BJ (cell line): ENCODE measurements around the gene PNPLA8. TPM values are rescaled to one million over a fixed set of nuclear protein-coding genes. Genes with fewer than 3 reads are reported as not detected.

Experiments used
- CTCF ChIA-PET: fragments of 350-600 bp; formaldehyde crosslinking; extraction: SDS; loops from one replicate; lab custom pipeline; 2021; ENCODE audit warnings: antibody characterized with exemption, inconsistent platforms; lab: Yijun Ruan, JAX
- POLR2A ChIA-PET: fragments of 300-600 bp; sonication (Branson Sonifier 250); formaldehyde crosslinking; extraction: SDS; loops from one replicate; lab custom pipeline; 2021; ENCODE audit warnings: antibody characterized with exemption; lab: Charles Lee
- DNase-seq: peaks from one replicate; pipeline ENCODE4 v3.0.0-alpha.2; 2011; ENCODE audit warnings: low read depth
- H3K27me3 ChIP-seq: 2 replicates; pipeline ENCODE4 v1.6.0; 2011; ENCODE audit warnings: low read length; ENCODE audit not compliant: control insufficient read depth, insufficient read depth
- H3K36me3 ChIP-seq: 2 replicates; pipeline ENCODE4 v1.5.1; 2011; ENCODE audit warnings: low read length; ENCODE audit not compliant: control insufficient read depth, insufficient read depth
- H3K4me3 ChIP-seq: 2 replicates; pipeline ENCODE4 v1.5.1; 2011; ENCODE audit warnings: low read depth, mild to moderate bottlenecking, control low read depth, low read length
- polyA plus RNA-seq: library from polyadenylated mRNA; depleted of rRNA; stranded (reverse); fragments of >200 nt; gene quantifications from 2 replicates; pipeline ENCODE4 v1.2.3, GENCODE V29; 2011
- TF ChIP-seq, protein P1 (sequence below): IDR thresholded peaks from 2 replicates; pipeline ENCODE4 v1.5.1; 2011; ENCODE audit warnings: low read depth, mild to moderate bottlenecking, control low read depth, inconsistent platforms, low read length, moderate library complexity; ENCODE audit not compliant: insufficient read depth

The PNPLA8 gene
- polyA plus RNA-seq, 1 experiment: 7.8 TPM

DNA sequence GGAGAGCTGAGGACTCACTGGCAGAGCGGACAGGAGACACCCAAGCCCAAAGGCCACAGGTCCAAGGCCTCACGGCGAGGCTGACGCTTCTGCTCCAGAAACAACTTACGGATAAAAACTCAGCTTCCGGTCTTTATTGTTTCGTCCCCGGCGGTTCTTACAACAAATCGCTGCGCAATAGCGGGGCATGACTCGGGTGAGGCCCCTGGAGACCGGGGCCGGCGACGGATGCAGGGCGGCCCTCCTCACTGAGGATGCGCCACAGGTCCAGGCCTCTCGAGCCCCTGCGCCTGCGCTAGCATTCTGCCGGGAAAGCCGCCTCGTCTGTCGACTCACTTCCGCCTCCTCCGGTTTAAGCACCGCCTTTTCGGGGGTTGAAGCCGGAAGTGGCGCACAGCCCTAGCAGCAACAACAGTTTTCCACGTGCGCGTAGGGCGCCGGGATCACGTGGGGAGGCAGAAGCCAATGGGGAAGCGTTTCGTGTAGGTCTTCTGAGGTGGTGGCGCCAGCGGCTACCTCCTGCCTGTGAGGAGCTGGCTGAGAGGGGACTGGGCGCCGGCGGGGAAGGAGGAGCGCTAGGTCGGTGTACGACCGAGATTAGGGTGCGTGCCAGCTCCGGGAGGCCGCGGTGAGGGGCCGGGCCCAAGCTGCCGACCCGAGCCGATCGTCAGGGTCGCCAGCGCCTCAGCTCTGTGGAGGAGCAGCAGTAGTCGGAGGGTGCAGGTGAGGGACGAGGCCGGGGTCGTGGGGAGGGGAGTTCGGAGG lies 43.6 kb upstream of the PNPLA8 start, which contains the start of the genes DNAJB9 and THAP5:
Gene DNAJB9 (plus strand): TSS at position 494 of the 765 bp plus-strand sequence. CDS start 1,853 bp downstream, outside the sequence.
Gene THAP5 (minus strand): TSS at position 326 of the 765 bp plus-strand sequence. CDS start 137 bp downstream, at position 189.
- H3K36me3 ChIP-seq: no peaks in the 10 kb centered on the region
- no peaks in the 10 kb centered on the region for H3K27me3 ChIP-seq
- ChIA-PET CTCF (interaction anchor here (0.8 kb wide), 1 partner anchor 46 kb away, joined by 3 read pairs; no protein-coding TSS in a partner anchor), POLR2A (interaction anchor here (0.6 to 1.5 kb wide), 3 partner anchors 12 to 44 kb away, joined by 3 to 7 read pairs (median 4); partner anchors contain the start of gene PNPLA8)
- DNase-seq: peak; percentile 97
- TF ChIP-seq, protein P1, sequence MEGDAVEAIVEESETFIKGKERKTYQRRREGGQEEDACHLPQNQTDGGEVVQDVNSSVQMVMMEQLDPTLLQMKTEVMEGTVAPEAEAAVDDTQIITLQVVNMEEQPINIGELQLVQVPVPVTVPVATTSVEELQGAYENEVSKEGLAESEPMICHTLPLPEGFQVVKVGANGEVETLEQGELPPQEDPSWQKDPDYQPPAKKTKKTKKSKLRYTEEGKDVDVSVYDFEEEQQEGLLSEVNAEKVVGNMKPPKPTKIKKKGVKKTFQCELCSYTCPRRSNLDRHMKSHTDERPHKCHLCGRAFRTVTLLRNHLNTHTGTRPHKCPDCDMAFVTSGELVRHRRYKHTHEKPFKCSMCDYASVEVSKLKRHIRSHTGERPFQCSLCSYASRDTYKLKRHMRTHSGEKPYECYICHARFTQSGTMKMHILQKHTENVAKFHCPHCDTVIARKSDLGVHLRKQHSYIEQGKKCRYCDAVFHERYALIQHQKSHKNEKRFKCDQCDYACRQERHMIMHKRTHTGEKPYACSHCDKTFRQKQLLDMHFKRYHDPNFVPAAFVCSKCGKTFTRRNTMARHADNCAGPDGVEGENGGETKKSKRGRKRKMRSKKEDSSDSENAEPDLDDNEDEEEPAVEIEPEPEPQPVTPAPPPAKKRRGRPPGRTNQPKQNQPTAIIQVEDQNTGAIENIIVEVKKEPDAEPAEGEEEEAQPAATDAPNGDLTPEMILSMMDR: no peak
- H3K4me3 ChIP-seq: peak within 1 kb of the TSS; percentile 94

DNA sequence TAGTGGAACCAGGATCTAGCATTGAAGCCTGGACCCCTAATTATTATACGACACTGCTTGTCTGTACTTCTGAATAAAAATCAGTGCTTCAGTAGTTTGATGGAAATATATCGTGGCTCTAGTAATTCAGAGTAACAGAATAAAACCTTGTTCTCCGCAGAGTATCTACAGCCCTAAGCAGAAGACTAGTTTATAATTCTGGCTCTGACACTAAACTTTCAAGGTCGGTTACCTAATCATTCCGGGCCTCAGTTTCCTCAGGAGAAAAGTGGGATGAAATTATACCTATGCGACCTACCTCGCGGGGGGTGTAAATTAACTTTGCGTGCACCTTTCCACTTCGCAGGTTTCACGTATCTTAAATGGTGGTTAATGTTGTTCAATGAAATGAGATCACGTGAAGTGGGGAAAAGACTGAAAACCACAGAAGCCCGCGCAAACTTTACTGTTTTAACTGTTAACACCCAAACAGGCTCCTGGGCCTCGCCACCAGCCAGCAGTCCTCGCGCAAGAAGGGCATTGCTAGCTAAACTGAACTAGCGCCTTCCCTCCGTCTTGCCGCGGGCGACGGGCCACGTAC lies 43.0 kb upstream of the PNPLA8 start:
- Histone ChIP-seq H3K4me3 (peak overlapping the region; percentile 94), H3K27me3 (no peaks in the 10 kb centered on the region), H3K36me3 (no peaks in the 10 kb centered on the region)
- POLR2A ChIA-PET: interaction anchor here (1.1 to 1.5 kb wide), 2 partner anchors 13 to 43 kb away, joined by 3 to 7 read pairs; partner anchors contain the start of gene PNPLA8
- DNase-seq: no peak
- CTCF ChIA-PET: interaction anchor here (0.8 kb wide), 1 partner anchor 45 kb away, joined by 3 read pairs; no protein-coding TSS in a partner anchor
- TF ChIP-seq, protein P1: no peak

DNA sequence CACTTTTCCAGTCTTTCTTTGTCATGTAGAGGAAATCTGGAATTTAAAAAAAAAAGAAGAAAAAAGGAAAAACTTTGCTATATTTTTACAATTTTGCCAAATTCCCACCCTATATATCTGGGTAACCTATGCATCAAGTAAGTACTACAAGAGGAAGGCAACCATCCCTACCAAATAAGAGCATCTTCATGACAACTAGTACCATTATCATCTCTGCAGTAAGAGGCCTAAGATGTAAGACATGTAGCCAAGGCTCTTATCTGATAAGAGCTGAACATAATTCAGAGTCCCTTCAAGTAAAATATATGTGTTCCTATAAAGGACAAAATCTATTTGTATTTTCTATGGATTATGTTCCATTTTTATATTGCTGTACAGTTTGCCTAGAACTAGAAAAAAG lies 40.1 kb upstream of the PNPLA8 start:
- POLR2A ChIA-PET: no interaction called here
- Histone ChIP-seq H3K27me3 (no peaks in the 10 kb centered on the region), H3K36me3 (no peaks in the 10 kb centered on the region), H3K4me3 (no peak overlapping the region)
- TF ChIP-seq, protein P1: no peak
- DNase-seq: no peak
- CTCF ChIA-PET: no interaction called here

DNA sequence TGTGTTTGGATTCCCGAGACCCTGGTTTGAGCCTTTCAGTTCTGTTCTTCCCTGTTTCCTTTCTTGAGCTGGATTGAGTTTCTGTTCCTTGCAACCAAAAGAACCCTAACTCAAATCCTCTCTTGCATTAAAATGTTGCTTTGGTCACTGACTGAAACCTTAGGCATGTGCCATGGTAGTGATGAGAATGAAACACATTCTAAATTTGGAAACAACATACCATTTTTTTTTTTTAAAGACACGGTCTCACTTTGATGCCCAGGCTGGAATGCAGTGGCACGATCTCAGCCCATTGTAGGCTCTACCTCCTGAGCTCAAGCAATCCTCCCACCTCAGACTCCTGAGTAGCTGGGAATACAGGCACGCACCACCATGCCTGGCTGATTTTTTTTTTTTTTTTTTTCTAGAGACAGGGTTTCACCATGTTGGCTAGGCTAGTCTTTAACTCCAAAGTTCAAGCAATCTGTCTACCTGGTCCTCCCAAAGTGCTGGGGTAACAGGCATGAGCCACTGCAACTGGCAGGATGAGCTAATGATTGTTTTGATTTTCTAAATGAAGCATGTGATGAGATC lies 35.2 kb upstream of the PNPLA8 start:
- CTCF ChIA-PET: no interaction called here
- H3K27me3 ChIP-seq: no peaks in the 10 kb centered on the region
- H3K4me3 ChIP-seq: no peak overlapping the region
- POLR2A ChIA-PET: no interaction called here
- TF ChIP-seq, protein P1: no peak
- no peaks in the 10 kb centered on the region for H3K36me3 ChIP-seq
- DNase-seq: no peak

DNA sequence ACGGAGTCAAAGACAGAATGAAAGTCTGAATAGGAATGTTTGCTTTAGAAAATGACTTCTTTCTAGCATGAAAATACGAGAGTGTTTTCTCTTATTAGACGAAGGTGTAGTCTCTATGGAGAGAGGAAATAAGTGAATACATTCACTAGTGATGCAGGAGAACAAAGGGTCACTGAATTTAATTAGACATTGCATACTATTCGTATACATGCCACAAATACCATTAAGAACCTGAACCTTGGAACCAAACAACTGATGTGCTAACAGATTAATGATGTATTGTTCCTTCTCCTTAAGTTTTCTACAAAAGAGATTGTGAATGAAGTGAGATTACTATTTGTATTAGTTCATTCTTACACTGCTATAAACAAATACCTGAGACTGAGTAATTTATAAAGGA lies 33.3 kb upstream of the PNPLA8 start:
- DNase-seq: no peak
- TF ChIP-seq, protein P1: no peak
- ChIA-PET CTCF (no interaction called here), POLR2A (no interaction called here)
- no peak overlapping the region for H3K4me3 ChIP-seq
- H3K27me3 ChIP-seq: no peaks in the 10 kb centered on the region
- no peaks in the 10 kb centered on the region for H3K36me3 ChIP-seq
